ENCODE results near the gene YWHAQ. TPM values are rescaled to one million over a fixed set of nuclear protein-coding genes. Genes with fewer than 3 reads are reported as not detected.

The YWHAQ gene
- total RNA-seq, 3 donors from 2014 or later (not counting 1 experiment from before 2014, with no cell fraction given), result 227 to 240 (median 238) TPM

DNA sequence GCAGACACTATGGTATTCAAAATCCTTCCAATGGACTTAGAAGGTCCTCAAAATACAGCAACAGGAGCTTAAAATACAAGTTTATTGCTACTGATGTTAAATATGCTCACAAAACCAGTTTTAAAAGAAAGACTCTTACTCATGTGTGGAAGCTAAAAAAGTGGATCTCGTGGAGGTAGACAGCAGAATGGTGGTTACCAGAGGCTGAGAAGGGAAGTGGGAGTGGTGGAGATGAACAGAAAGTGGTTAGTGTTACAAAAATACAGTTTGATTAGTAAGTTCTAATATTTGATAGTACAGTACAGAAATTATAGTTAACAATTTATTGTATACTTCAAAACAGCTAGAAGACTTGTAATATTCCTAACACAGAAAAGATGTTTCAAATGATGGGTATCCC, 87.2 kb downstream of the YWHAQ start:
- peaks cover 4% of the 10 kb centered on the region for H3K36me3 ChIP-seq (ENCODE audit: control insufficient read depth, insufficient read depth, low read length)
- Mint-ChIP-seq H3K4me3 (peak overlapping the region; percentile 17), H3K9me3 (no peaks in the 10 kb centered on the region), H3K4me1 (peaks cover 39 to 43% of the 10 kb centered on the region in 2 donors), H3K27ac (peak overlapping the region; percentile 45 to 47), H3K36me3 (no peaks in the 10 kb centered on the region), H3K27me3 (ENCODE audit: low read depth in 2 of 2) (no peaks in the 10 kb centered on the region)
- no peaks in the 10 kb centered on the region for H3K9me3 ChIP-seq (ENCODE audit: control insufficient read depth, insufficient read depth, low read length)
- no peak overlapping the region for H3K4me3 ChIP-seq (ENCODE audit: low read length)
- 0% methylated on average over 1 of the region's 1 CpG for WGBS (ENCODE audit: insufficient coverage)
- peak overlapping the region; percentile 30 for H3K27ac ChIP-seq (ENCODE audit: low read length)
- peak in 1 of 2 donors; percentile 15 for DNase-seq
- H3K4me1 ChIP-seq (ENCODE audit: control insufficient read depth, insufficient read depth, low read length), result peaks cover 21% of the 10 kb centered on the region
- no peak for TF ChIP-seq CTCF (IDR thresholded peaks at IDR 0.05)
- peak in 2 of 3 donors; percentile 37 to 61 for ATAC-seq
- H3K27me3 ChIP-seq (ENCODE audit: control insufficient read depth, insufficient read depth, low read length), result no peaks in the 10 kb centered on the region
- intact Hi-C loops (cut with micrococcal nuclease), result no loop called here

GRCh38 chr2:9539531-9539930, 91.3 kb downstream of the YWHAQ start:
- H3K27ac ChIP-seq (ENCODE audit: low read length), result peak overlapping the region; percentile 1
- intact Hi-C loops (cut with micrococcal nuclease), result no loop called here
- no peaks in the 10 kb centered on the region for H3K9me3 Mint-ChIP-seq
- no peaks in the 10 kb centered on the region for H3K27me3 ChIP-seq (ENCODE audit: control insufficient read depth, insufficient read depth, low read length)
- no peak for TF ChIP-seq CTCF (IDR thresholded peaks at IDR 0.05)
- H3K4me1 Mint-ChIP-seq, result peaks cover 23 to 32% of the 10 kb centered on the region in 2 donors
- no peaks in the 10 kb centered on the region for H3K27me3 Mint-ChIP-seq (ENCODE audit: low read depth in 2 of 2)
- H3K36me3 Mint-ChIP-seq, result no peaks in the 10 kb centered on the region
- no peak overlapping the region for H3K27ac Mint-ChIP-seq
- 82% methylated on average over 2 of the region's 5 CpGs for WGBS (ENCODE audit: insufficient coverage)
- DNase-seq (no peak), ATAC-seq (no peak)
- no peak overlapping the region for H3K4me3 ChIP-seq (ENCODE audit: low read length)
- H3K4me3 Mint-ChIP-seq, result no peak overlapping the region
- H3K36me3 ChIP-seq (ENCODE audit: control insufficient read depth, insufficient read depth, low read length), result peaks cover 9% of the 10 kb centered on the region
- H3K4me1 ChIP-seq (ENCODE audit: control insufficient read depth, insufficient read depth, low read length), result peaks cover 11% of the 10 kb centered on the region
- H3K9me3 ChIP-seq (ENCODE audit: control insufficient read depth, insufficient read depth, low read length), result no peaks in the 10 kb centered on the region

DNA sequence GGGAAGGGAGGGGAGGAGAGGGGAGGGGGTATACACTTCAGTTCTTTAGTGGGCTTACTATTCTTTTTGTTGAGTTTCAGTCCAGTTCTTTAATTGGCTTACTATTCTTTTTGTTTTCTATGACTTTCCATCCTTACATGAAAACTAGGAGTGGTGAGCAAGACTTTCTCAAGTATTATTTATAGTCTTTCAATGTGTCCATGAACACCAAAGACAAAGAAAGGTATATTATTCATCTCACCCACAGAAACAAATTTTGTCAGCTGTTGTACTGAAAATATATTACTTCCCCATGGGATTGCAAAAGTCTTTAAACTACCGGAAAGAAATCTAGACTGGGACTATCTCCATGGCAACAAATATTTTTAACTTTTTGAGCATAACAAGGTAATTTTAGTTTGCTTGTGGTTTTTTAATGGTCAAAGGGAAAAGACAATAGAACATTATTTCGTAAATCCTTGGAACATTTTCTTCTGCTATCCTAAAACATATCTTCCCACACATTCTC, 92.7 kb downstream of the YWHAQ start:
- intact Hi-C loops (cut with micrococcal nuclease), result no loop called here
- peak overlapping the region; percentile 57 to 60 for H3K27ac Mint-ChIP-seq
- H3K27ac ChIP-seq (ENCODE audit: low read length), result no peak overlapping the region

More for the DNA sequence above, 92.7 kb downstream of the YWHAQ start:
- no peaks in the 10 kb centered on the region for H3K27me3 ChIP-seq (ENCODE audit: control insufficient read depth, insufficient read depth, low read length)
- peaks cover 8% of the 10 kb centered on the region for H3K4me1 ChIP-seq (ENCODE audit: control insufficient read depth, insufficient read depth, low read length)
- WGBS (ENCODE audit: insufficient coverage), result no CpG with 5 or more reads among the region's 2 CpGs
- no peak overlapping the region for H3K4me3 ChIP-seq (ENCODE audit: low read length)
- H3K27me3 Mint-ChIP-seq (ENCODE audit: low read depth in 2 of 2), result no peaks in the 10 kb centered on the region
- peaks cover 12% of the 10 kb centered on the region for H3K36me3 ChIP-seq (ENCODE audit: control insufficient read depth, insufficient read depth, low read length)
- no peak for TF ChIP-seq CTCF (IDR thresholded peaks at IDR 0.05)
- ATAC-seq, result no peak
- no peaks in the 10 kb centered on the region for H3K9me3 Mint-ChIP-seq
- DNase-seq, result no peak
- H3K9me3 ChIP-seq (ENCODE audit: control insufficient read depth, insufficient read depth, low read length), result no peaks in the 10 kb centered on the region
- no peak overlapping the region for H3K4me3 Mint-ChIP-seq
- H3K36me3 Mint-ChIP-seq, result no peaks in the 10 kb centered on the region
- peaks cover 12 to 30% of the 10 kb centered on the region in 2 donors for H3K4me1 Mint-ChIP-seq

All from natural killer cell (primary cell).